Measurements from ENCODE around the gene GALK2.
"Not testable (repeated sequence)": the region's sequence is repeated elsewhere in the genome, so short reads cannot be mapped to it uniquely, and the experiment has no call there.

Gene GALK2

DNA sequence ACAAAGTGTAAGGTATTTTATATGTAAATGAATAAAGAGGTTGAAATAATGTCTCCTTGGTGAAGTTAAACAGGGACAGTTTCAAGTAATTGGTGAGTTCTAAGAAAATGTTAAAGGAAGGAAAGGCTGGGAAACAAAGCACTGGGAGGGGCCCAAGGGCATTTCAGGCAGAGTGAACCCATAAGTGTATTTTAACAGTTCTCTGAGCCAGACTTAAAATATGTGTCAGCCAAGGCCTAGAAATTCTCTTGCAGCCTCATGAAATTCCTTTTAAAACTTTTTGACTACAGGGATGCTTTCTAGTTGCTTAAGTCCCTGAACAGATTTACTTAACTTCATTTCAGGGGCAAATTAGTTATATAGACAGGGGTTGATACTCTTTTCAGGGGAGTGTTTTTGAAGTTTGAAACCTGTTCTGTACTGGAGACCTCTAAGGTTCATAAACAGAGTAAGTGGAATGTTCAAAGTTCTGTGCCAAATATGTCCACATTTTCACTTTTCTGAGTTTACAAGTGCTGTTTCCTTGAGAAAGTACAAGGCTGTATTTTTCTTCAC is 77.6 kb downstream of the GALK2 start:
- in situ Hi-C loops (cut with HindIII; ENCODE audit: low sequenced_read_pairs), result no loop called here
- peak; percentile 56 for DNase-seq (ENCODE audit: low read depth, low spot score)
- no peak overlapping the region for H3K4me3 ChIP-seq (ENCODE audit: low read depth, low read length)
- TF ChIP-seq, protein P1, sequence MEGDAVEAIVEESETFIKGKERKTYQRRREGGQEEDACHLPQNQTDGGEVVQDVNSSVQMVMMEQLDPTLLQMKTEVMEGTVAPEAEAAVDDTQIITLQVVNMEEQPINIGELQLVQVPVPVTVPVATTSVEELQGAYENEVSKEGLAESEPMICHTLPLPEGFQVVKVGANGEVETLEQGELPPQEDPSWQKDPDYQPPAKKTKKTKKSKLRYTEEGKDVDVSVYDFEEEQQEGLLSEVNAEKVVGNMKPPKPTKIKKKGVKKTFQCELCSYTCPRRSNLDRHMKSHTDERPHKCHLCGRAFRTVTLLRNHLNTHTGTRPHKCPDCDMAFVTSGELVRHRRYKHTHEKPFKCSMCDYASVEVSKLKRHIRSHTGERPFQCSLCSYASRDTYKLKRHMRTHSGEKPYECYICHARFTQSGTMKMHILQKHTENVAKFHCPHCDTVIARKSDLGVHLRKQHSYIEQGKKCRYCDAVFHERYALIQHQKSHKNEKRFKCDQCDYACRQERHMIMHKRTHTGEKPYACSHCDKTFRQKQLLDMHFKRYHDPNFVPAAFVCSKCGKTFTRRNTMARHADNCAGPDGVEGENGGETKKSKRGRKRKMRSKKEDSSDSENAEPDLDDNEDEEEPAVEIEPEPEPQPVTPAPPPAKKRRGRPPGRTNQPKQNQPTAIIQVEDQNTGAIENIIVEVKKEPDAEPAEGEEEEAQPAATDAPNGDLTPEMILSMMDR (IDR thresholded peaks at IDR 0.05; ENCODE audit: low read depth, low read length), result no peak

DNA sequence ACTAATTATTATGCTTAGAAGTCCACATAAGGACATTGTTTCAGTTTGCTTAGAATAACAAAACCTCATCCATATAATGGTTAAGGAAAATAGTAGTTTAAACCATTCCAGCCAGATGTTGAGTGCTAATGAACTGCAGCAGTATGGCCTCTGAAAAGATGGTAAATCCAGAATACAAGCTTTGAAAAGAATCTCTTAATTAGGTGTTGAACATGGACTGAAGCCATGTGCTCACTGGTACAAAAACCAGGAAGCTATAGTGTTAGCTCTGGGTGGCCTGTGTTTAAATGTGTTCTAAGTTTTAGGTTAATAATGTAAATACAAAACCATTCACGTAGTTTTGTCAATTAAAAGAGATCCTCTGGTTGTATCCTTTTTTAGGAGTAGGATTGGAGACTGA is 78.2 kb downstream of the GALK2 start:
- in situ Hi-C loops (cut with HindIII; ENCODE audit: low sequenced_read_pairs), result no loop called here
- no peak for DNase-seq (ENCODE audit: low read depth, low spot score)
- H3K4me3 ChIP-seq (ENCODE audit: low read depth, low read length), result no peak overlapping the region
- TF ChIP-seq, protein P1 (IDR thresholded peaks at IDR 0.05; ENCODE audit: low read depth, low read length), result no peak

DNA sequence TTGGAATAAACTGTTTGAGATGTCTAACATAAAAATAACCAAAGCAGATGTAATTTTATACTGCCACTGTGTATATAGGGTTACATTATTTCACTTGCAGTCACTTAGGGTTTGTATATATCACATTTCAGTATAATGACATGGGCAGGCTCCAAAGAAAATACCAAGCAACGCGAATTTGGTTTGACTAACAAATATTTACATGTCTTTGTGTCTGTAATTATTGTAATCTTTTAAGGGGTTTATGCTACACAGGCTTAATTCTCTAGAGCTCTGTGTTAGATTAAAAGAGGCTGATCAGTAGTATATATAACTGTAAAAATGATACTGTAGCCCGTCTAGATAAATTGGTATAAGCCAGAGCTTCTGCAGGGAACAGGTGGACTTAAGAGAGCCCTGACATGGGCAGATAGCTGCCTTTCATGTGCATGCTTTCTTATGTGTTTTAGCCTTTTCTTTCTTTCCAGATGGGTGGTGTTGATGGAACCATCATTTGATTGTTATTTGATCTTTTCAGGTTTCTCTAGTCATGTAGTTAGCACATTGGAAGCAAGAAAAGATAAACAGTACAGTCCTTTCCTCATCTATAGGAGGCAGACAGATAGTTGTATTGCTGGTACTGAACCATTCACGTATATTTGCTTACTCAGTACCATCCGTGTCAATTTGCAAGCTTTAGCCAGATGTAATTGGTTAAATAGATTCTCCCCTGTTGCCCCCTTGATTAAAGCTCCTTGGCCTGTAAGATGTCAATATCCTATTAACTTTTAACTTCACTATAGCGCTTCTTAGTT is 86.1 kb downstream of the GALK2 start:
- DNase-seq (ENCODE audit: low read depth, low spot score), result no peak
- TF ChIP-seq, protein P1 (IDR thresholded peaks at IDR 0.05; ENCODE audit: low read depth, low read length), result no peak
- in situ Hi-C loops (cut with HindIII; ENCODE audit: low sequenced_read_pairs), result no loop called here
- H3K4me3 ChIP-seq (ENCODE audit: low read depth, low read length), result no peak overlapping the region

DNA sequence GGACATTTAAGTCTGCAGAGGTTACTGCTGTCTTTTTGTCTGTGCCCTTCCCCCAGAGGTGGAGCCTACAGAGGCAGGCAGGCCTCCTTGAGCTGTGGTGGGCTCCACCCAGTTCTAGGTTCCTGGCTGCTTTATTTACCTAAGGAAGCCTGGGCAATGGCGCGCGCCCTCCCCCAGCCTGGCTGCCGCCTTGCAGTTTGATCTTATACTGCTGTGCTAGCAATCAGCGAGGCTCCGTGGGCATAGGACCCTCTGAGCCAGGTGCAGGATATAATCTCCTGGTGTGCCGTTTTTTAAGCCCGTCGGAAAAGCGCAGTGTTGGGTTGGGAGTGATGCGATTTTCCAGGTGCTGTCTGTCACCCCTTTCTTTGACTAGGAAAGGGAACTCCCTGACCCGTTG is 95.1 kb downstream of the GALK2 start:
- H3K4me3 ChIP-seq (ENCODE audit: low read depth, low read length); in situ Hi-C loops (cut with HindIII; ENCODE audit: low sequenced_read_pairs); DNase-seq (ENCODE audit: low read depth, low spot score): not testable (repeated sequence)

DNA sequence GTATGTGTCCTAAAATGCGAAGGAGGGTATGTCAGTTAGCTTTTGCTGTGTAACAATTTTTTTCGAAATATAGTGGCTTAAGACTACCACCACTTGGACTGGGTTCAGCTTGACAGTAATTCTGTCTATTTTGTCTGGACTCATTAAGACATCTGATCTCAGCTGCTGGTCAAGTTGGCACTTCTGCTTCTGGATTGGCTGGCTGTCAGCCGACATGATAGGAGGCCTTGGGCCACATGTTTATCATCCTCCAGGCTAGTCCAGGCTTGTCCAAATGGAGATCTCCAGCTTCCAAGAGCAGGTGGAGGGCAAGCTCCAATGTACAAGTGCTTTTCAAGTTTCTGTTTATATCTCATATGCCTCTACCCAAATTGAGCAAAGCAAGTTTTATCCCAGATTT is 95.9 kb downstream of the GALK2 start:
- H3K4me3 ChIP-seq (ENCODE audit: low read depth, low read length), result no peak overlapping the region
- in situ Hi-C loops (cut with HindIII; ENCODE audit: low sequenced_read_pairs), result no loop called here
- TF ChIP-seq, protein P1 (IDR thresholded peaks at IDR 0.05; ENCODE audit: low read depth, low read length), result no peak
- no peak for DNase-seq (ENCODE audit: low read depth, low spot score)

DNA sequence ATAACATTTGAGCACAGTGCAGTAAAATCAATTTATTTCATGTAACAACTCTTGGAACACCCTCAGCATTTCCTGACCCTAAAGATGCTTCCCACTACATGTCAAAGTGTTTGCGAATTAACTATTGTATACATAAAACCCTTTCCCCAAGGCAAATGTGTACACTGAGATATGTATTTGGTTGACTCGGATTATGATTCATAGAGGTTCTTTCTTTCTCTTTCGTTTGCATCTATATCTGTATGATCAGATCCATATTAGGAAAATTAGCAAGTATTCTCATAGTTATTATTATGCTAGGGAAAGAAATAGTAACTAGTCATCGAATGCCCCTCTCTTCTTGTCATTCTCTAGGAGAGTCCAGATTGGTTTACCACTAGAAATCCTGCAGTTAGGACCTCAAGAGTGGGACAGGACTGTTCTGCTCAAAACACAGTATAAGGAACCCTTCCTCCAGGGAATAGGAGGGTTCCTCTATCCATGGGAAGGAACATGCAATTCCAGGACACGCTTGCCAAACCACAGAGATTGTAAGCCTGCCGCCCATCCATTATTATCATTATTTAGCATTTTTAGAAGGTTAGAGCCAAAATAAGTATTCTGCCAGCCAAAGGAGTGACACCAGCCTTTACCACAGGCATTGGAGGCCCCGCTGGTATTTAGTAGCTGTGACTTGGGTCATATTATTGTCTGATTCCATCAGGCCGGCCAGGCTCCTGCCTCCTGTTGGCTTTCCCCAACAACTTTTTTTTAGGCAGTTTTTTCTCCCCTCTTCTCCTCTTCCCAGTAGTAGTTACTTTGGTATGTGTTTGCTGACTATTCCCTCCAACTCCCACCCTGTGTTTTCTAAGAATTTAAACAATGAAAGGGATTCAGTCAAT is 100.7 kb downstream of the GALK2 start:
- in situ Hi-C loops (cut with HindIII; ENCODE audit: low sequenced_read_pairs), result no loop called here
- DNase-seq (ENCODE audit: low read depth, low spot score), result peak; percentile 84
- TF ChIP-seq, protein P1 (IDR thresholded peaks at IDR 0.05; ENCODE audit: low read depth, low read length), result no peak
- no peak overlapping the region for H3K4me3 ChIP-seq (ENCODE audit: low read depth, low read length)

Measured in astrocyte of the spinal cord (primary cell).